Activated naive CD4-positive, alpha-beta T cell treated with anti-CD3 and anti-CD28 coated beads, Interleukin-2, amount 50 U/mL, for 24 hours (primary cell): ENCODE results near the gene EPN1.

Experiments used
- H3K27ac Mint-ChIP-seq: one replicate; pipeline ENCODE4 v1.8.0; 2021; ENCODE audit warnings: mild to moderate bottlenecking, mixed read lengths
- H3K27me3 Mint-ChIP-seq: one replicate; pipeline ENCODE4 v1.8.0; 2021; ENCODE audit warnings: mixed read lengths
- H3K36me3 Mint-ChIP-seq: one replicate; pipeline ENCODE4 v1.8.0; 2021; ENCODE audit warnings: mixed read lengths
- H3K4me1 Mint-ChIP-seq: one replicate; pipeline ENCODE4 v1.8.0; 2021; ENCODE audit warnings: mixed read lengths
- H3K4me3 Mint-ChIP-seq: one replicate; pipeline ENCODE4 v1.8.0; 2021; ENCODE audit warnings: mild to moderate bottlenecking, mixed read lengths
- H3K9me3 Mint-ChIP-seq: one replicate; pipeline ENCODE4 v1.8.0; 2021; ENCODE audit warnings: mixed read lengths

Gene EPN1

GRCh38 chr19:55666343-55667005, 8.6 kb upstream of the EPN1 start:
- Mint-ChIP-seq H3K27ac (no peak overlapping the region), H3K27me3 (no peaks in the 10 kb centered on the region), H3K4me3 (no peak overlapping the region), H3K9me3 (no peaks in the 10 kb centered on the region), H3K36me3 (peaks cover 11% of the 10 kb centered on the region), H3K4me1 (peaks cover 36% of the 10 kb centered on the region)

- H3K36me3 Mint-ChIP-seq = peaks cover 9% of the 10 kb centered on the region
- H3K4me1 Mint-ChIP-seq = peaks cover 33% of the 10 kb centered on the region
- no peaks in the 10 kb centered on the region for H3K9me3 Mint-ChIP-seq
- H3K27me3 Mint-ChIP-seq = no peaks in the 10 kb centered on the region
- no peak overlapping the region for H3K27ac Mint-ChIP-seq
- no peak overlapping the region for H3K4me3 Mint-ChIP-seq
Observed at GRCh38 chr19:55667006-55667381, 8.0 kb upstream of the EPN1 start.

- Mint-ChIP-seq H3K27me3 (no peaks in the 10 kb centered on the region), H3K4me3 (no peak overlapping the region), H3K9me3 (no peaks in the 10 kb centered on the region), H3K36me3 (peaks cover 8% of the 10 kb centered on the region), H3K4me1 (peaks cover 35% of the 10 kb centered on the region), H3K27ac (no peak overlapping the region)
Observed at GRCh38 chr19:55667511-55667910, 7.5 kb upstream of the EPN1 start.

GRCh38 chr19:55667958-55668357, 7.1 kb upstream of the EPN1 start:
- Mint-ChIP-seq H3K9me3 (no peaks in the 10 kb centered on the region), H3K36me3 (peaks cover 5% of the 10 kb centered on the region), H3K27me3 (no peaks in the 10 kb centered on the region), H3K4me1 (peaks cover 31% of the 10 kb centered on the region), H3K4me3 (no peak overlapping the region), H3K27ac (no peak overlapping the region)

GRCh38 chr19:55668603-55669348, 6.2 kb upstream of the EPN1 start:
- H3K27ac Mint-ChIP-seq = no peak overlapping the region
- H3K36me3 Mint-ChIP-seq = peaks cover 4% of the 10 kb centered on the region
- H3K27me3 Mint-ChIP-seq = no peaks in the 10 kb centered on the region
- peaks cover 31% of the 10 kb centered on the region for H3K4me1 Mint-ChIP-seq
- no peak overlapping the region for H3K4me3 Mint-ChIP-seq
- no peaks in the 10 kb centered on the region for H3K9me3 Mint-ChIP-seq

GRCh38 chr19:55669418-55670279, 5.4 kb upstream of the EPN1 start:
- Mint-ChIP-seq H3K4me1 (peaks cover 31% of the 10 kb centered on the region), H3K27me3 (no peaks in the 10 kb centered on the region), H3K9me3 (no peaks in the 10 kb centered on the region), H3K4me3 (no peak overlapping the region), H3K36me3 (peaks cover 6% of the 10 kb centered on the region), H3K27ac (no peak overlapping the region)

- no peaks in the 10 kb centered on the region for H3K27me3 Mint-ChIP-seq
- peak overlapping the region; percentile 55 for H3K27ac Mint-ChIP-seq
- H3K4me3 Mint-ChIP-seq = no peak overlapping the region
- H3K9me3 Mint-ChIP-seq = no peaks in the 10 kb centered on the region
- peaks cover 33% of the 10 kb centered on the region for H3K4me1 Mint-ChIP-seq
- peaks cover 8% of the 10 kb centered on the region for H3K36me3 Mint-ChIP-seq
Observed at GRCh38 chr19:55670280-55671053, 4.6 kb upstream of the EPN1 start.

GRCh38 chr19:55671054-55671378, 4.0 kb upstream of the EPN1 start:
- no peaks in the 10 kb centered on the region for H3K9me3 Mint-ChIP-seq
- peak overlapping the region; percentile 32 for H3K27ac Mint-ChIP-seq
- H3K27me3 Mint-ChIP-seq = no peaks in the 10 kb centered on the region
- H3K4me3 Mint-ChIP-seq = no peak overlapping the region
- H3K4me1 Mint-ChIP-seq = peaks cover 39% of the 10 kb centered on the region
- peaks cover 9% of the 10 kb centered on the region for H3K36me3 Mint-ChIP-seq

- Mint-ChIP-seq H3K27ac (peak overlapping the region; percentile 70), H3K27me3 (no peaks in the 10 kb centered on the region), H3K4me1 (peaks cover 49% of the 10 kb centered on the region), H3K9me3 (no peaks in the 10 kb centered on the region), H3K4me3 (no peak overlapping the region), H3K36me3 (peaks cover 9% of the 10 kb centered on the region)
Observed at GRCh38 chr19:55672418-55672817, 2.6 kb upstream of the EPN1 start.

- peak overlapping the region; percentile 71 for H3K27ac Mint-ChIP-seq
- peaks cover 60% of the 10 kb centered on the region for H3K4me1 Mint-ChIP-seq
- peak overlapping the region; percentile 6 for H3K4me3 Mint-ChIP-seq
- H3K9me3 Mint-ChIP-seq = no peaks in the 10 kb centered on the region
- no peaks in the 10 kb centered on the region for H3K27me3 Mint-ChIP-seq
- H3K36me3 Mint-ChIP-seq = peaks cover 9% of the 10 kb centered on the region
Observed at GRCh38 chr19:55673465-55673864, 1.6 kb upstream of the EPN1 start.

GRCh38 chr19:55673889-55674288, 1.1 kb upstream of the EPN1 start:
- H3K4me3 Mint-ChIP-seq = peak overlapping the region; percentile 6
- peaks cover 62% of the 10 kb centered on the region for H3K4me1 Mint-ChIP-seq
- H3K9me3 Mint-ChIP-seq = no peaks in the 10 kb centered on the region
- peaks cover 9% of the 10 kb centered on the region for H3K36me3 Mint-ChIP-seq
- peak overlapping the region; percentile 71 for H3K27ac Mint-ChIP-seq
- H3K27me3 Mint-ChIP-seq = no peaks in the 10 kb centered on the region

- Mint-ChIP-seq H3K4me1 (peaks cover 68% of the 10 kb centered on the region), H3K27me3 (no peaks in the 10 kb centered on the region), H3K9me3 (no peaks in the 10 kb centered on the region), H3K36me3 (peaks cover 10% of the 10 kb centered on the region), H3K4me3 (peak overlapping the region; percentile 73), H3K27ac (peak overlapping the region; percentile 79)
Observed at GRCh38 chr19:55674459-55674840, 576 bp upstream of the EPN1 start.

- Mint-ChIP-seq H3K36me3 (peaks cover 12% of the 10 kb centered on the region), H3K27me3 (no peaks in the 10 kb centered on the region), H3K4me1 (peaks cover 77% of the 10 kb centered on the region), H3K4me3 (peak overlapping the region; percentile 100), H3K27ac (peak overlapping the region; percentile 98), H3K9me3 (no peaks in the 10 kb centered on the region)
Observed at GRCh38 chr19:55675661-55676354, 782 bp downstream of the EPN1 start.

GRCh38 chr19:55676383-55676782, 1.4 kb downstream of the EPN1 start:
- no peaks in the 10 kb centered on the region for H3K27me3 Mint-ChIP-seq
- H3K4me1 Mint-ChIP-seq = peaks cover 71% of the 10 kb centered on the region
- H3K4me3 Mint-ChIP-seq = peak overlapping the region; percentile 100
- no peaks in the 10 kb centered on the region for H3K9me3 Mint-ChIP-seq
- H3K36me3 Mint-ChIP-seq = peaks cover 10% of the 10 kb centered on the region
- no peak overlapping the region for H3K27ac Mint-ChIP-seq
